ENCODE data around the gene SF3B1.
"Not testable (repeated sequence)": the region's sequence is repeated elsewhere in the genome, so short reads cannot be mapped to it uniquely, and the experiment has no call there.

The SF3B1 gene

GRCh38 chr2:197446844-197447243 is 12.0 kb upstream of the SF3B1 start:
- intact Hi-C loops (cut with DNase I): no loop called here

GRCh38 chr2:197445746-197446145 is 10.9 kb upstream of the SF3B1 start:
- peak in 1 of 42 donors; percentile 6 for DNase-seq
- intact Hi-C loops (cut with DNase I): no loop called here

More at GRCh38 chr2:197446844-197447243, 12.0 kb upstream of the SF3B1 start:
- no peak for DNase-seq

- intact Hi-C loops (cut with DNase I): no loop called here
- DNase-seq: peak in 4 of 42 donors; percentile 7 to 40 (median 32)
Observed at GRCh38 chr2:197442857-197443256, 8.0 kb upstream of the SF3B1 start.

GRCh38 chr2:197437380-197437779 is 2.6 kb upstream of the SF3B1 start:
- no peak for DNase-seq
- intact Hi-C loops (cut with DNase I): loop anchor here (5.0 to 10.0 kb wide), 2 partner anchors 57 to 270 kb away; partner anchors contain the start of genes HSPD1 and MARS2

- intact Hi-C loops (cut with DNase I): loop anchor here (5.0 to 10.0 kb wide), 2 partner anchors 59 to 271 kb away; partner anchors contain the start of genes HSPD1 and MARS2
Observed at GRCh38 chr2:197435598-197436420, 981 bp upstream of the SF3B1 start.

GRCh38 chr2:197433780-197434438 is 919 bp downstream of the SF3B1 start:
- intact Hi-C loops (cut with DNase I): loop anchor here (10.0 kb wide), 1 partner anchor 61 kb away; the partner anchor contains the start of gene HSPD1
- peak in 1 of 42 donors; percentile 9 for DNase-seq

More at GRCh38 chr2:197435598-197436420, 981 bp upstream of the SF3B1 start:
- no peak for DNase-seq

- DNase-seq: not testable (repeated sequence)
- intact Hi-C loops (cut with DNase I): loop anchor here (10.0 kb wide), 1 partner anchor 62 kb away; the partner anchor contains the start of gene HSPD1
Observed at GRCh38 chr2:197432527-197432926, 2.3 kb downstream of the SF3B1 start.

GRCh38 chr2:197431858-197432257 is 3.0 kb downstream of the SF3B1 start:
- intact Hi-C loops (cut with DNase I): loop anchor here (10.0 kb wide), 1 partner anchor 63 kb away; the partner anchor contains the start of gene HSPD1
- DNase-seq: no peak

- intact Hi-C loops (cut with DNase I): no loop called here
- no peak for DNase-seq
Observed at GRCh38 chr2:197427986-197428385, 6.8 kb downstream of the SF3B1 start.

GRCh38 chr2:197426723-197427603 is 7.9 kb downstream of the SF3B1 start:
- no peak for DNase-seq

GRCh38 chr2:197425550-197425949 is 9.3 kb downstream of the SF3B1 start:
- intact Hi-C loops (cut with DNase I): no loop called here
- DNase-seq: peak in 11 of 42 donors; percentile 2 to 50 (median 19)

More at GRCh38 chr2:197426723-197427603, 7.9 kb downstream of the SF3B1 start:
- intact Hi-C loops (cut with DNase I): no loop called here

GRCh38 chr2:197423307-197423706 is 11.5 kb downstream of the SF3B1 start:
- intact Hi-C loops (cut with DNase I): no loop called here
- DNase-seq: no peak

- no peak for DNase-seq
- intact Hi-C loops (cut with DNase I): no loop called here
Observed at GRCh38 chr2:197419438-197419837, 15.4 kb downstream of the SF3B1 start.

- no peak for DNase-seq
- intact Hi-C loops (cut with DNase I): no loop called here
Observed at GRCh38 chr2:197416268-197416667, 18.6 kb downstream of the SF3B1 start.

GRCh38 chr2:197414515-197414914 is 20.3 kb downstream of the SF3B1 start:
- intact Hi-C loops (cut with DNase I): no loop called here
- no peak for DNase-seq

GRCh38 chr2:197414039-197414438 is 20.8 kb downstream of the SF3B1 start:
- intact Hi-C loops (cut with DNase I): no loop called here
- DNase-seq: no peak

GRCh38 chr2:197405582-197405981 is 29.2 kb downstream of the SF3B1 start:
- intact Hi-C loops (cut with DNase I): no loop called here
- no peak for DNase-seq

- intact Hi-C loops (cut with DNase I): no loop called here
- no peak for DNase-seq
Observed at GRCh38 chr2:197399887-197400540, 34.8 kb downstream of the SF3B1 start.
